SH-SY5Y (cell line): Measurements from ENCODE around the gene PRR12.

Experiments
- GATA2 ChIP-seq: IDR thresholded peaks from 2 replicates; pipeline ENCODE4 v1.6.1; 2011; ENCODE audit warnings: mild to moderate bottlenecking, low read depth, low read length
- GATA3 ChIP-seq: IDR thresholded peaks from 2 replicates; pipeline ENCODE4 v1.6.1; 2011; ENCODE audit warnings: low read depth, mild to moderate bottlenecking, low read length, moderate library complexity

GRCh38 chr19:49544154-49544553, 46.8 kb upstream of the PRR12 start:
- TF ChIP-seq GATA2 (no peak), GATA3 (no peak)
